HG03521 (cell line): ENCODE results near the gene RACK1.
A peak's percentile ranks its signal among the peaks of the same experiment; 100 is the strongest.
"Not testable (repeated sequence)": the region's sequence is repeated elsewhere in the genome, so short reads cannot be mapped to it uniquely, and the experiment has no call there.

Experiments
- ATAC-seq: cut with Tn5 transposase; IDR thresholded peaks from one replicate; pipeline ENCODE4 v1.9.1; 2021; ENCODE audit warnings: mild to moderate bottlenecking, moderate library complexity; ENCODE audit not compliant: unreplicated experiment

Gene RACK1

DNA sequence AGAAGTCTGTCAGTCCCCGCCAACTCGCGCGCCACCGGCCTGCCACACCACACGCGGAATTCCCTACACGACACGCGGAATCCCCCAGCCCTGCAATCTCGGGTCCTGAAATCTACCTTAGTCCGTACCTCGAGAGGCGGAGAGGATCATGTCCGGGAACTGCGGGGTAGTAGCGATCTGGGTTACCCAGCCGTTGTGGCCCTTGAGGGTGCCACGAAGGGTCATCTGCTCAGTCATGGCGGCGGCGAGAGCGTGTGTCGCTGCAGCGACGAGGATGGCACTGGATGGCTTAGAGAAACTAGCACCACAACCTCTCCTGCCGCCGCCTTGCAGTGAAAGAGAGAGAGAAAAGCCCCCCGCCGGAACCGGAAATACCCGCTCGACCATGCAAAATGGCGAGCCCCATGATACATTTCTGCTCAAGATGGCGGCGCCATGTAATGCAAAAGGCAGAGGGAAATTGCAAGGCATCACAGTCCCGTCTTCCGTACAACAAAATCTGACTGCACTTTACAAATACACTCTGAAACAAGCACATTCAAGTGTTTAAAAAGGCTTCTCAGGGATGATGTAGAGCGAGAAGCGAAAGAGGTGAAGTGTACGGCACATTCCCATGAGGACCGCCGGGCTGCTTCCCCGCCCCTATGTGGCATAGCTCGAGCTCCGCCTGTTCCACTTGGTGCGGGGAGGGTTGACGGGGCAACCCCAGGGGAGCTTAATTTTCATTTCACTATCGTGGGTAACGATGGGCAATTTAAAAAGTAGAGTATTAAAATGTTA, at the start of gene RACK1:
RACK1 (minus strand) TSS at position 343 of the 780 bp plus-strand sequence; CDS start at position 237, 106 bp downstream.
- ATAC-seq: peak; percentile 46

- ATAC-seq: not testable (repeated sequence)
These were observed 43.6 kb upstream of the RACK1 start for GRCh38 chr5:181287331-181287730.

DNA sequence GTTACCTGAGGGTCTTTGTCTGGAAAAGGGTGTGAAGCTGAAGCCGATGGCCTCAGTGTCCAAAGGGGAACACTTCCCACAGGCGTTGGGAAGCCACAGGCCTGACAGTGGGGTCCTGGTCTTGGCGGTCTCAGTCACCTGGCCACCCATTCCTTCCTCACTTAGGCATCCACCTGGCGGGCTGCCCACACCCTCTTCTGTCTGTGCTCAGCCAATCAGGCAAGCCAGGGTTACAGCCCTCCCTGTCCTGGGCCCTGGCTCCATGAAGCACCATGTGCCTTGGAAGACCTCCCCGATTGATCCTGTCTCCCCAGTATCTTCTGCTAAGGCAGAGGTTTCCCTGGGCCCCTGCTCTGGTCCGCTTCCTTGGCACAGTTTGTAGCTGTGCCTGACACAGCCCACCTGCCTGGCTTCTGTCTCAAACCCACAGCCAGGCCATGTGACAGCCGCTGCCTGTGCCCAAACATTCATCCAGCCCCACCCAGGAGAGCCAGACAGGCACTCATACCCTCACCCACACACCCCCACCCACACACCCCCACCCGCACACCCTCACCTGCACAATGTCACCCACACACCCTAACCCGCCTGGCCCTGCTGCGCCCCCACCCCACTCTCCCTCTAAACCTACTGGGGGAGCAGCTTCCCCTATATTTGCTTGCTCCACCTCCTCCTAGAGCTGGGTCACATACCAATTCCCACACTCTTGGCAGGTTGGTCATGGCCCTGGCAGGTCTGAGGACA, 42.4 kb upstream of the RACK1 start:
- not testable (repeated sequence) for ATAC-seq

GRCh38 chr5:181283841-181284755, 40.4 kb upstream of the RACK1 start:
- not testable (repeated sequence) for ATAC-seq

- no peak for ATAC-seq
These were observed 39.6 kb upstream of the RACK1 start for GRCh38 chr5:181283347-181283746.

GRCh38 chr5:181282874-181283273, 39.2 kb upstream of the RACK1 start:
- no peak for ATAC-seq

- not testable (repeated sequence) for ATAC-seq
These were observed 38.7 kb upstream of the RACK1 start for GRCh38 chr5:181282415-181282814.

- no peak for ATAC-seq
These were observed 38.2 kb upstream of the RACK1 start for GRCh38 chr5:181281984-181282316.

DNA sequence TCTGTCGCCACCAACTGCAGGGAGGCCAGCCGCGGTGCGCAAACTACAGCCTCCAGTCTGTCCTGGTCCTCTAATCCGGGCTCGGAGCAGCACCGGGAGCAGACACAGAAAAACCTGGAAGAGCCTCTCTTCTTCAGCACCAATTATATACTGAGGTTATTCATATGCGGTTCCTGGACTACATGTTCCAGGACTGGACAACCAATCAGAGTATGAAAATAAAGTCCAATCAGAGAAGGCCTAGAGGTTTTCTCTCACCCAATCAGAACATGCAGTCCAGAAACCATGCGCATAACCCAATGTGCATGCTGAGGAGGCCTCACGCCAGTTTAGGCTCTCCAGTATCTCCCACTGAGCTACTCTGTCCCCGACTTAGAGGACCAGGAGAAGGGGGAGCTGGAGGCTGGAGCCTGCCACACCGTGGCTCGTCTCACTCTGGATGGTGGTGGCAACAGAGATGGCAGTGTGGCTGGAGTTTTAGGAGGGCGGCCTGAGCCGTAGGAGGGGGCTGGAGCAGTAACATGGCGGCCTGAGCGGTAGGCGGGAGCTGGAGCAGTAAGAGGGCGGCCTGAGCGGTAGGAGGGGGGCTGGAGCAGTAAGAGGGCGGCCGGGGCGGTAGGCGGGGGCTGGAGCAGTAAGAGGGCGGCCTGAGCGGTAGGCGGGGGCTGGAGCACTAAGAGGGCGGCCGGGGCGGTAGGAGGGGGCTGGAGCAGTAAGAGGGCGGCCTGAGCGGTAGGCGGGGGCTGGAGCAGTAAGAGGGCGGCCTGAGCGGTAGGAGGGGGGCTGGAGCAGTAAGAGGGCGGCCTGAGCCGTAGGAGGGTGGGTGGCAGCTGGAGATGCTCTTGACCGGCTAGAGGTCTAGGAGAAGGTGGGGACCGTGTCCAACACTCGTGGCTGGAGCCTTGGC, 37.6 kb upstream of the RACK1 start:
- ATAC-seq: no peak

- no peak for ATAC-seq
These were observed 36.6 kb upstream of the RACK1 start for GRCh38 chr5:181280251-181280762.

- ATAC-seq: not testable (repeated sequence)
These were observed 29.7 kb upstream of the RACK1 start for GRCh38 chr5:181273433-181273744.

DNA sequence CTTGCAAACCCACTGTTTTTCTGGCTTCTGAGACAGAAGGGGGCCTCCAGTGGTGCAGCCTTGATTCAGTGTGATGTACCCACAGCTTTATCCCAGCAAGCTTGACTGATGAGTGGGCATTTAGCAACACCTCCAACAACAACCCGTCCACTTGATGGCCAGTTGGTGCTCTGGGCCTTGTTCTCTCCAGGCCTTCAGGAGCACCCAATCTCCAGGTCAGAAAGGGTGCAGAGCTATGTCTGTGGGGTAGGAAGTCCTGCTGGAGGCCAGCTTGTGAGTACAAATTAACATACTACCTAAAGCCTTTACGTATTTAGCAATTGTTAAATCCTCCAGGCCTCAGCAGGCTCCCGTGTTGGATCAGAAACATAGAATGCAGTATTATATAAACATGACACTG, 27.4 kb upstream of the RACK1 start:
- no peak for ATAC-seq

- ATAC-seq: not testable (repeated sequence)
These were observed 24.2 kb upstream of the RACK1 start for GRCh38 chr5:181267907-181268306.

DNA sequence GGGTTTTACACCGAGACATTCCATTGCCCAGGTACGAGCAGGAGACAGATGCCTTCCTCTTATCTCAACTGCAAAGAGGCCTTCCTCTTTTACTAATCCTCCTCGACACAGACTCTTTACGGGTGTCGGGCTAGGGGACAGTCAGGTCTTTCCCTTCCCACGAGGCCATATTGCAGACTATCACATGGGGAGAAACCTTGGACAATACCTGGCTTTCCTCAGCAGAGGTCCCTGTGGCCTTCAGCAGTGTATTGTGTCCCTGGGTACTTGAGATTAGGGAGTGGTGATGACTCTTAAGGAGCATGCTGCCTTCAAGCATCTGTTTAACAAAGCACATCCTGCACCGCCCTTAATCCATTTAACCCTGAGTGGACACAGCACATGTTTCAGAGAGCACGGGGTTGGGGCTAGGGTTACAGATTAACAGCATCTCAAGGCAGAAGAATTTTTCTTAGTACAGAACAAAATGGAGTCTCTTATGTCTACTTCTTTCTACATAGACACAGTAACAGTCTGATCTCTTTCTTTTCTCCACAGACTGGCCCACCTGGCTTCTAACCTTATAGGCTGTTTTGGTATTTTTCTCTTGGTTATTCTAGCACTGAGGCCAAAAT, 23.7 kb upstream of the RACK1 start:
- ATAC-seq: not testable (repeated sequence)

DNA sequence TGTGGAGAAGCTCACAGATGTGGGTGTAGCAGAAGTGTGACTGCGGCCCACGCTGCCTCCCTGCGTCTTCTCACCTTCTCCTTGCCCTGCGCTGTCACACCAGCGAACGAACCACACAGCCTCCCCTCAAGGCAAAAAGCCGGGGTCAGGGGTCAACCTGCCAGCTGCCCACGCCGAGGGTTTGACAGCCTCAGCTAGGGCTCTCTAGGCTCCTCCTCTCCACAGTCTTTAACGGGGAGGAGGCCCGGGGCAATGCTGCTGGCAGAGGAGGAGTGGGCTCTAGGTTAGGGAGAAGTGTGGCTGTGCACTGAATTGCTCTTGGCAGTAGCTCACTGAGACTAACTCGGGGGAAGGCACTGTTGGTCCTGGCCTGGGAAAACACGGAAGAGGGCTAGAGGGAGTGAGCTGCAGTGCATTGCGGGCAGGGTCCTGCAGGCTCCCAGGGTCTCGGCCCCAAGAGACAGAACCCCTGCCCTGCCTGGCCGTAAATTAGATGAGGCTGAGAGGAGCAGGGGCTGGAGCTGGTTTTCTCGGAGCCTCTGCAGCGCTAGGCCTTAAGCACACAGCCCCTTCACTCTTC, 21.5 kb upstream of the RACK1 start:
- ATAC-seq: no peak

DNA sequence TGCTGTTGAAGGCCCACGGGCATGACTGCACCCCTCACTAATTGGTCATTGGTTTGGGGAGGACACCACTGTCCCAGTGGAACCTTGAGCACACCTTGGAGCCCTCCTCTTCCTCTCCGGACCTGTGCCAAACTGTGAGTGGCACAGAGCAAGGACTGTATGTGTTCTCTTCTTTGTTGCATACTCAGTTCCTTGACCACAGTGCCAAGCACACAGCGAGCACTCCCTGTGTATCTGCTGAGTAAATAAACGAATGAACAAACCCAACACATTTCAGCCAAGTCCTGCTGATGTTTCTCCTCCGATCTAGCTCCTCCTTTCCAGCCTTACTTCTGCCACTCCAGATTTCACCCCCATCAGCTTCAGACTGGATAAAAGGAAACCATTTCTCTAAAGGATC, 19.9 kb upstream of the RACK1 start:
- ATAC-seq: no peak

DNA sequence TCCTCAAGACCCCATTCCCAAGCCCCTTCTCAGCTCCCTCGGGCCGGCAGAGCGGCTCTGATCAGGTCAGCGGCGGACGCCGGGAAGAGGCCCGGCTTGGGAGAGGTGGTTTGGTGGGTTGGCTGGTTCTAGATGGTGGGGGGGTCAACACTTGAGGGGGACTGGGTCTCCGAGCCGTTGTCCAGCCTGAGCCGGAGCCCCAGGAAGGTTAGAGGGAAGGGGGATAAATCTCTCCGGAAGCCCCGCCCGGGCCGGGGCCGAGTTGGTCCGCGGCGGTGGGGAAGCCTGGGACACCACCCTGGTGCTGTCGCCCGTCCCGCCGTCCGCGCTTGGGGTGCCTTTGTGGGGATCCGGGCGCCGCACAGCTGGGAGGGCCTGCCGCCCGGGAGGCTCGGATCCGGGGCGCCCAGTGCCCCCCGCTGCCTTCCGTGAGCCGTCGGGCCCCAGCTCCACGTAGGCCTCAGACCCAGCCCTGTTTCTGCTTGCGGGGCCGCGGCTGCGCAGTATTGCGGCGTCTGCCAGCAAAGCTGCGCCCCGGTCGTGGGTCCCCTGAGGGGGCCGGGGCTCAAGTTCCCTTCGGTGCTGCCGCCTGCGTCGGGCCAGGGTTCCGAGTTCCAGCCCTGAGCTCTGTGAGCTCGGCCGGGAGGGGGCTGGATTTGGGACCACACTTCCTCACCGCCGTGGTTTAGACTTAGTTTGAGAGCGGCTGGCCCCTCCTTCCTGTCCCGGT, 17.8 kb upstream of the RACK1 start:
- ATAC-seq: peak; percentile 39

DNA sequence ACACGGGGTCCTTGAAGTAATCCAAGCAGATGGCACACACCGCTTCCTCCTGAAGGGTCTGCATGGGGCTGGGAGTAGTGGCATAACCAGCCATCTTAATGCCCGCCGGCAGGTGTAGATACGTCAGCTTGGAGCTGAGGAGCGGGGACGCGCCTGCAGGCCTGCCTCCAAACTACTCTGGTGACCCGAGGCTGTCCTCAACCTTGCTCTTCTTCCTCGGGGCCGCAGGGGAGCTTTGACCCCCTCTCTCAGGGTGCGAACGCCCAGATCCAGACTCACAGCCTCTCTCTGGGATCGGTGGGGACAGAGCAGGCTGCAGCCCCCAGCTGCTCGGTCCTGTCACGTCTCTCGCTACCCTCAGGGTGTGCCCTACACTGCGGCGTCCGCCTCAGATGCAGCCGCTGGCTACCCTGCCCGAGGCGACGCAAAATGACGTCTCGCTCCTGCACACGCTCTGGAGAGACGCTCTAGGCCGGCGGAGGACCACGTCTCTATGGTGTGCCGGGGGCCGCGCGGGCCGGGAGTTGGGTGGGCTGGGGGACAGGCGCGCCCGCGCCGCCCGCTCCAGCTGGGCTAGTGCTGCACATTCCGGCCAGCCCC, 17.1 kb upstream of the RACK1 start, which contains the start of gene TRIM52:
TRIM52 (minus strand) TSS at position 424 of the 600 bp plus-strand sequence; CDS start at position 94, 330 bp downstream.
- ATAC-seq: peak; percentile 83
